ENCODE results near the gene ABTB1. TPM values are rescaled to one million over a fixed set of nuclear protein-coding genes. Genes with fewer than 3 reads are reported as not detected.

The ABTB1 gene
- total and polyA plus RNA-seq, 4 donors, result 9.7 to 14.1 (median 10.9) TPM

DNA sequence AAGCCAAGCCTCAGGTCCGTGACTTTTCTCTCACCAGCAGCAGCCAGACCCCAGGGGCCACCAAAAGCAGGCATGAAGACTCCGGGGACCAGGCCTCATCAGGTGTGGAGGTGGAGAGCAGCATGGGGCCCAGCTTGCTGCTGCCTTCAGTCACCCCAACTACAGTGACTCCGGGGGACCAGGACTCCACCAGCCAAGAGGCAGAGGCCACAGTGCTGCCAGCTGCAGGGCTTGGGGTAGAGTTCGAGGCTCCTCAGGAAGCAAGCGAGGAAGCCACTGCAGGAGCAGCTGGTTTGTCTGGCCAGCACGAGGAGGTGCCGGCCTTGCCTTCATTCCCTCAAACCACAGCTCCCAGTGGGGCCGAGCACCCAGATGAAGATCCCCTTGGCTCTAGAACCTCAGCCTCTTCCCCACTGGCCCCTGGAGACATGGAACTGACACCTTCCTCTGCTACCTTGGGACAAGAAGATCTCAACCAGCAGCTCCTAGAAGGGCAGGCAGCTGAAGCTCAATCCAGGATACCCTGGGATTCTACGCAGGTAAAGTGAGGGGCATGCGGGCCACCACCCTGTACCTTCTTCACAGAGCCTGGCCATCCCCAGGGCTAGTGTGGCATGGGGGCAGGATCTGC is 12.0 kb upstream of the ABTB1 start:
- WGBS, result 97% methylated on average over 10 of the region's 10 CpGs
- H3K36me3 ChIP-seq (ENCODE audit: control insufficient read depth in 4 of 4, insufficient read depth in 3 of 4, low read depth in 1 of 4, low read length in 3 of 4), result no peaks in the 10 kb centered on the region
- H3K4me3 ChIP-seq (ENCODE audit: low read depth in 1 of 3, low read length in 3 of 3), result no peak overlapping the region

GRCh38 chr3:127661600-127661999 is 11.2 kb upstream of the ABTB1 start:
- no peaks in the 10 kb centered on the region for H3K27me3 ChIP-seq (ENCODE audit: control insufficient read depth in 4 of 4, insufficient read depth in 4 of 4, low read length in 3 of 4)

More for the DNA sequence above, 12.0 kb upstream of the ABTB1 start:
- TF ChIP-seq RXRA (IDR thresholded peaks at IDR 0.05) (no peak), HNF4A (conservative IDR thresholded peaks at IDR 0.05) (no peak), MAX (IDR thresholded peaks at IDR 0.05) (no peak), SP1 (IDR thresholded peaks at IDR 0.05) (no peak), NR2F2 (IDR thresholded peaks at IDR 0.05) (no peak), GABPA (IDR thresholded peaks at IDR 0.05 in 1 of 2, conservative IDR thresholded peaks at IDR 0.05 in 1 of 2) (no peak), ZBTB33 (IDR thresholded peaks at IDR 0.05) (no peak), HNF4G (IDR thresholded peaks at IDR 0.05) (no peak)
- TF ChIP-seq, protein P1, sequence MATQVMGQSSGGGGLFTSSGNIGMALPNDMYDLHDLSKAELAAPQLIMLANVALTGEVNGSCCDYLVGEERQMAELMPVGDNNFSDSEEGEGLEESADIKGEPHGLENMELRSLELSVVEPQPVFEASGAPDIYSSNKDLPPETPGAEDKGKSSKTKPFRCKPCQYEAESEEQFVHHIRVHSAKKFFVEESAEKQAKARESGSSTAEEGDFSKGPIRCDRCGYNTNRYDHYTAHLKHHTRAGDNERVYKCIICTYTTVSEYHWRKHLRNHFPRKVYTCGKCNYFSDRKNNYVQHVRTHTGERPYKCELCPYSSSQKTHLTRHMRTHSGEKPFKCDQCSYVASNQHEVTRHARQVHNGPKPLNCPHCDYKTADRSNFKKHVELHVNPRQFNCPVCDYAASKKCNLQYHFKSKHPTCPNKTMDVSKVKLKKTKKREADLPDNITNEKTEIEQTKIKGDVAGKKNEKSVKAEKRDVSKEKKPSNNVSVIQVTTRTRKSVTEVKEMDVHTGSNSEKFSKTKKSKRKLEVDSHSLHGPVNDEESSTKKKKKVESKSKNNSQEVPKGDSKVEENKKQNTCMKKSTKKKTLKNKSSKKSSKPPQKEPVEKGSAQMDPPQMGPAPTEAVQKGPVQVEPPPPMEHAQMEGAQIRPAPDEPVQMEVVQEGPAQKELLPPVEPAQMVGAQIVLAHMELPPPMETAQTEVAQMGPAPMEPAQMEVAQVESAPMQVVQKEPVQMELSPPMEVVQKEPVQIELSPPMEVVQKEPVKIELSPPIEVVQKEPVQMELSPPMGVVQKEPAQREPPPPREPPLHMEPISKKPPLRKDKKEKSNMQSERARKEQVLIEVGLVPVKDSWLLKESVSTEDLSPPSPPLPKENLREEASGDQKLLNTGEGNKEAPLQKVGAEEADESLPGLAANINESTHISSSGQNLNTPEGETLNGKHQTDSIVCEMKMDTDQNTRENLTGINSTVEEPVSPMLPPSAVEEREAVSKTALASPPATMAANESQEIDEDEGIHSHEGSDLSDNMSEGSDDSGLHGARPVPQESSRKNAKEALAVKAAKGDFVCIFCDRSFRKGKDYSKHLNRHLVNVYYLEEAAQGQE (IDR thresholded peaks at IDR 0.05), result no peak
- H3K9ac ChIP-seq (ENCODE audit: low read depth in 1 of 2, low read length in 2 of 2), result no peak overlapping the region
- H3K27ac ChIP-seq (ENCODE audit: low read depth in 1 of 2, low read length in 2 of 2), result no peak overlapping the region
- no peaks in the 10 kb centered on the region for H3K9me3 ChIP-seq (ENCODE audit: control insufficient read depth in 4 of 4, low read length in 3 of 4)
- no peaks in the 10 kb centered on the region for H3K27me3 ChIP-seq (ENCODE audit: control insufficient read depth in 4 of 4, insufficient read depth in 4 of 4, low read length in 3 of 4)
- no peaks in the 10 kb centered on the region for H3K4me1 ChIP-seq (ENCODE audit: control insufficient read depth in 4 of 4, insufficient read depth in 4 of 4, low read length in 3 of 4)
- DNase-seq (ENCODE audit: low spot score), result no peak

More at GRCh38 chr3:127661600-127661999, 11.2 kb upstream of the ABTB1 start:
- no peak for DNase-seq (ENCODE audit: low spot score)
- no peak for TF ChIP-seq TAF1 (conservative IDR thresholded peaks at IDR 0.05)
- no peak for TF ChIP-seq RXRA (IDR thresholded peaks at IDR 0.05)
- TF ChIP-seq HNF4A (conservative IDR thresholded peaks at IDR 0.05), result no peak
- no peak for TF ChIP-seq NR2F2 (IDR thresholded peaks at IDR 0.05)
- TF ChIP-seq YY1 (IDR thresholded peaks at IDR 0.05), result no peak
- no peak for TF ChIP-seq MAX (IDR thresholded peaks at IDR 0.05)
- TF ChIP-seq, protein P1 (IDR thresholded peaks at IDR 0.05), result no peak
- TF ChIP-seq CTCF (IDR thresholded peaks at IDR 0.05; ENCODE audit: low read depth, low read length, missing input control), result no peak
- H3K4me1 ChIP-seq (ENCODE audit: control insufficient read depth in 4 of 4, insufficient read depth in 4 of 4, low read length in 3 of 4), result no peaks in the 10 kb centered on the region
- 94% methylated on average over 5 of the region's 5 CpGs for WGBS
- no peak overlapping the region for H3K27ac ChIP-seq (ENCODE audit: low read depth in 1 of 2, low read length in 2 of 2)
- no peaks in the 10 kb centered on the region for H3K36me3 ChIP-seq (ENCODE audit: control insufficient read depth in 4 of 4, insufficient read depth in 3 of 4, low read depth in 1 of 4, low read length in 3 of 4)
- no peak overlapping the region for H3K4me3 ChIP-seq (ENCODE audit: low read depth in 1 of 3, low read length in 3 of 3)
- H3K9me3 ChIP-seq (ENCODE audit: control insufficient read depth in 4 of 4, low read length in 3 of 4), result no peaks in the 10 kb centered on the region
- H3K9ac ChIP-seq (ENCODE audit: low read depth in 1 of 2, low read length in 2 of 2), result no peak overlapping the region

All from liver (tissue), 9 donors.